ENCODE data around the gene ATF7.
A peak's percentile ranks its signal among the peaks of the same experiment; 100 is the strongest.

The ATF7 gene

DNA sequence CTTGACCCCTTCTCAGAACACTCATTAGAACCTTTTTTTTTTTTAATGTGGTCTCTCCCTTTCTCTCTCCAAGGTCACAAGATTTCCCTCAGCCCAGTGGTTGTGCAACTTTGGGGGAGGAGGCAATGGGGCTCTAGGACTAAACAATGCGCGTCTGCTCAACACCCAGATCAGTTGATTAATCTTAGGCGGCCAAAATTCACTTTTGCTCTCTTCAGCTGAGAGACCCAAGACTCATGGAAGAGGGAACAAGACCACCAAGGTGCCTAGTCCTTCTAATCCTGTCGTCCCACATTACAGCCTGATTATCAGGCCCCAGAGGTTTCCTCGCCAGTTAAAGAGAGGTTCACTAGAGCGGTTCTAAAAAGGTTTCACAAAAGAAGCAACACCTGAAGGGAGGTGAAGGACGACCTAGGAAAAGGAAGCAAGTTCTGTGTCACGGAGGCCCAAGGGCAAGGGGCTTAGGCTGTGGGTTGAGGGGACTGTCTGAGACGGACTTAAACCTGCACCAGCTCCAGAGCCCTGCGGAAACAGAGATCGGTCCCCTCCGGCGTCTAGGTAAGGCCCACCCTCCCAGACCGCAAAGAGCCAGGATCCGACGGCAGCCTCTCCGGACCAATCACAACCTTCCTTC, 125.9 kb downstream of the ATF7 start:
- no peak for DNase-seq (ENCODE audit: low spot score)

DNA sequence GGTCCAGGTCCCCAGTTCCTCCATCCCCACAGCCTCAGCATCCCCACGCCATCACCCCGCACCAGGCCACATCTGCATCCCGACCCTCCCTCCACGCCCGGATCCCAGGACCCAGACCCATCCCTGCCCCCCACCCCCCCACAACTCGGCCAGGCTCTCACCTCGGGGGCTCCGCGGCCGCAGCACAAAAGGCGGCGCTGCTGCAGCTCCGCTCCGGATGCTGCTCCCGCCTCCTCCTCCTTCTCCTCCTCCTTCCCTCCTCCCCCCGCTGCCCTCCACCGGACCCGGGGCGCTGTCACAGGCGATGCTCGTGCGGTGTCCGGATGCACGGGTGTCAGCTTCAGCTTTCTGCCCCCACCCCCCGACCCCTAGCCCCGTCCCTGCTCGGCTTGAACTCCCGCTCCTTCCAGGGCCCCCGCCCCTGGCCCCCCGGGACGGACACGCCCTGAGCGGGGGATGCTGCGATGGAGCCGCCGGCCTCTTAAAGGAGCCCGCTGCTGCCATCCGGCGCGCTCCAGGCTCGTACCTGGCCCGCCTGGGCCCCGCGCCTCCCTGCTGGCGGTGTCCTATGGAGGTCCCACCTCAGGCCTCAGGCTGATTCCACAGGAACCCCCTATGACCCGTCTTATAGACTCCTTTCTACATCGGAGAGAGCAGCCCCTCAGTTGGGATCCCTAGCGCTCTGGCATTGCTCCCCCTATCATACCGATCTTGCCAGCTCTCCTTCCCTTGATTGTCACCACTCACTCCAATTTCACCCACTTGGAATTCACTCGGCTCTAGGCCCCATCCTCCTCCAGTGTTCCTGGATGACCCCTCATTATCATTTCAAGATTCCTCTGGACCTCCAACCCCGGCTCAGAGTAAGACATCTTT, 126.7 kb downstream of the ATF7 start, which contains the start of gene MAP3K12:
Gene MAP3K12, minus strand, starts transcription at position 193 of the 876 bp plus-strand sequence. CDS start 12,067 bp downstream, outside the sequence.
- peak; percentile 36 for DNase-seq (ENCODE audit: low spot score)

DNA sequence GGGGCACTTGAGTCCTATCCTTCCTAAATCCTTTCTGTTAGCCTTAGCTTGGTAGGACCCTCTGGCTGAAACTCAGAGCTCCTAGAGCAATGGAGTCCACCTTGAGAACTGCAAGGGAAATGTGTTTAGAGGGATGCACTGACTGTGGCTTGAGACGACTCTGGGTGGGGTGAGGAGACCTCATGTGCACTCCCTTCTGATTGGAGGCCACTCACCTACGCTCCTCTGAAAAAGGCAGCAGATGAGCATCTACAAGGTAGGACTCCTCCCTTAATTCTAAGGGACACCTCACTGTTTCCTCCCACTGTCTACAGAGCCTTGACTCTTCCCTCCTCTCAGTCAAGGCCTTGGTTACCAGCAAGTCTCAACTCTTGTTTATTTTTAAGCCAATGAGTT, 127.9 kb downstream of the ATF7 start:
- no peak for DNase-seq (ENCODE audit: low spot score)

DNA sequence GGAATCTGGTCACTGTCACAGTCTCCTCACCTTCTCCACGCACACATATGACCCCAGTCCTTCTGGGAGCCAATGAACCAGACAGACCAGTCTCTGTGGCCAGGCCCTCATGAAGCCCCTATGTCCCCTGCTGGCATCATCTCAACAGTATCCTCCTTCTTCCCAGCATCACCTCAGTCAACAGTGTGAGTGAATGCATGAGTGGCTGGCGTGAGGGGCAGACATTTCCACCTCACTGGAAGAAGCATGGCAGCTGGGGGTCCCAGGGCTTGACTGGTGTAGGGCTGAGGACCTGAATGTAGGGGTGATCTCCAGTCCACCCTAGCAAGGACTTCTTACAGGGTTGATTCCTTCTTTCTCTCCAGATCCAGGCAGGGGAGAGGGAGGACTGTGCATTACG, 128.7 kb downstream of the ATF7 start:
- no peak for DNase-seq (ENCODE audit: low spot score)

DNA sequence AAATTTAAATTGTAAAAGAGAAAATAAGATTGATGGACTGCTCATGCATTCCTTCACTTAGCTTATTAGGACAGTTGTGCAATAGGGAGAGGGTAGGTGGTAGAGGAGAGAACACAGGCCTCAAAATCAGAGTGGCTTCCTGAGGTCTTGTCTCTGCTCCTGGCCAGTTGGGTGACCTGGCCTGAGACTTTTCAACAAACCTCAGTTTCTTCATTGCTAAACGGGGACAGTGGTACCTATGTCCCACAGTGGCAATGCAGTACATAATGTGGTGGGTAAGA, 129.5 kb downstream of the ATF7 start:
- DNase-seq (ENCODE audit: low spot score), result no peak

DNA sequence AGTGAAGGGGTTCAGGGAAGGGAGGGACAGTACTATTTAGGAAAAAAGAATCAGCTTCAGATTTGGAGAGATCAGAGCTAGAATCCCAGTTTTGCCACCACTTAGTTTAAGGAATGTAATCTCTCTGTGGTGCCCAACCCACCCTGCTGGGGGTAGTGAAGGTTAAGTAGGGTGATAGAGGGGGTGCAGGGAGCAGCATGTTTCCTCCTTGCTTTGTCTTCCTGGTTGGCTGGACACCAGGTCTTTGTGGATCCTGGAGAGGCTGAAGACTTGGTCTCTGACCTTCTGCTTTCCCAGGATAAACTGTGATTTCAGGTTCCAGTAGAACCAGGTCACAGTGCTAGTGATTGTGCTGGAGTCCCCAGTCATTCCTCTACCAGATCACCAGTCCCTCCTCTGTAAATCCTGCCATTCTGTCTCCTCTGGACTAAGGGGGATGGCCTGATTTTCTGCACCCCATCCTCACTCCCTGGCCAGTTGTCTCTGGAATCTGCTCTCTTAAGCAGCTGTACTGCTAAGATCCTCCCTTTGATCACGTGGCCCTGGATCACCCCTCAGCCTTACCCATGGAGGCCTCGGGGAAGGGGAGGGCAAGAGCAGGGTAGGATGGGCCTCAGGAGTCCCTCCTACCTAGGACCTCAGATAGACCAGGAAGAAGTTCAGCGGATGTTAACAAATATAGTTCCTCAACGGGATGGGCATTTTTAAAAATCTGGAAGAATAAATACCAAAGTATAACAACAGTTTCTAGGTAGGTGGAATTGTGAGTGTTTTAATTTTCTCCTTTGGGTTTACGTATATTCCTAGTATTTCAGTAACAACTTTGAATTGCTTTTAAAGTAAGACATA, 130.1 kb downstream of the ATF7 start:
- no peak for DNase-seq (ENCODE audit: low spot score)

DNA sequence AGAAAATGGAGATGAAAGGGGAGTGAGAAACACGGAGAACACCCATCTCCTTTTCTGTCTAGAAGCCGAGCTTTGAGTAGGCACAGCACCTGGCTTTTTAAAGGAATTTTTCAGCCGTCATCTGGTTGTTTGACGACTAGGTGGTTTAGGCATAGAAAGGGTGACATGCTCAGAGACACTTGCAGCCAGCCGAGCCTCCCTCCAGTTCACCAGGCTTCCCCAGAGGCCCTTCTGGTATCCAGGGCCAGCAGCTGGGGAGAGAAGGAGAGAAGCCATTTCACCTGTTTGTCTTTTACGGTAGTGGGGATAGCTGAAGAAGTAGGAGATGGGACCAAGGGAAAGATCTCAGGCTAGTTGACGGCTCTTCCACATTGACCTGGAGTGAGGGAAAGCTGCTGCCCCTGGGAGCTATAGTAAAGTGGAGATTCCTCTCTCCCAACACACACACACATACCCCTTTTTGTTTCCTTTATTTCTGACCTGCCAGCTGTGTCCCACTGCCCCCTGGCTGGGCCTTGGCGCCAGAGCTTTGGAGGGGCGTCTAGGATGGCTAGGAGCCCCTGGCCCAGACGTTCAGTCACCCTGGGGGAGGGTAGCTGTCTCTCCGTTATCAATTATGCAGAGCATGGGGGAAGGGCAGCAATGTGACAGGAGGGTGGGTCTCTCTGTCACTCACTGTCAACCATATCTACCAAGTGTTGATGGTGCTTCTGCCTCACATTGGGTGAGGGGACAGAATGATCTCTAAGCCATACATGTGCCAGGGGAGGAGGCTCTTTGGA, 132.4 kb downstream of the ATF7 start:
- no peak for DNase-seq (ENCODE audit: low spot score)

DNA sequence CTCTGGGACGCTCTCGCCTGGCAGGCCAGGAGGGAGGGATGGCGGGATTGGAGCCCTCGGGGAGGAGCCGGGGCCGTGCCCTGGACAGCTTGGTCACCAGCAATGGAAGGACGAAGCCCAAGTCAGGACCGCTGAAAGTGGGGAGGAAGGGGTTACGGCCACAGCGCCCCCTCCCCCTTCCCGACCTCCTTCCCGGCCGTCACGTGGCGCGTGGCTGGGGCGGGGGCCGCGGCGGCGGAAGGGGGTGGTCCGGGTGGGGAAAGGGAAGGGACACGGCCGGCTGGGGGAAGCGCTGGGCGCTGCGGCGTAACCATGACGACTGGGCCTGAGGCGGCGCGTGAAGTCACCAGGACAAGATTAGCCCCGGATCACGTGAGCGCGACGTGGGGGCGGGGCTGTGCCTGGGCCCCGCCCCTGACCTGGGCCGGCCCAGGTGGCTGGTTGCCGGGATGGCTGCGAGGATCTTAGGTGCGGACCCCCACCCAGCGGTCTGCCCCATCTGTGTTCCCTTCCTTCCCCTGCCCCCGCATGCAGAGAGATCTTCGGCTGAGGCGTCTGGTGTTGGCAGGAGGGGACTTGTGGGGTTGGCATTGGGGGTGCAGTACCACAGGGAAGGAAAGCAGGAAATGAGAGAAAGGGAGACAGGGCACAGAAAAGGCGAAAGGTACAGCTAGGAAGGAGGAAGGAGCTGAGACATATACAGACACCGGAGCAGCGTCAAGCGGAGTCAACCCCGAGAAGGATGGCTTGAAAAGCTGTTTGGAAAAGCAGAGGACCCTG, 133.2 kb downstream of the ATF7 start:
- DNase-seq (ENCODE audit: low spot score), result peak; percentile 83

DNA sequence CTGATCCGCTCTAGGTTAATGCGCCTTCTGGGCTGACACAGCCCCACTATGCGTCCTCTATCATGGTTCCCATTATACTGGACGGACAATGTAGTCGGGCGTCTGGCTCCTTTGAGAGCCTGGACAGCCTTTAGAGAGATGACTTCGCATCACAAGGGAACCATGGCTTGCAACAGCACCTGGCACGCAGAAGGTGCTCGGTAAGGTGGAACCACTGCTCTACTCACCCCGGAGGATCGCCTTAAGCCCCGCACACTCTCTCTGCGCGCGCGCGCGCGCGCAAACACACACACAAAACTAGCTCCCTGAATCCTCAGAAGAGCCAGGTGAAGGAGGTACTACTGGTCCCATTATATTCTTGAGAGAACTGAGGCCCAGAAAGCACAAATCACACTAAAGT, 134.0 kb downstream of the ATF7 start:
- DNase-seq (ENCODE audit: low spot score), result no peak

DNA sequence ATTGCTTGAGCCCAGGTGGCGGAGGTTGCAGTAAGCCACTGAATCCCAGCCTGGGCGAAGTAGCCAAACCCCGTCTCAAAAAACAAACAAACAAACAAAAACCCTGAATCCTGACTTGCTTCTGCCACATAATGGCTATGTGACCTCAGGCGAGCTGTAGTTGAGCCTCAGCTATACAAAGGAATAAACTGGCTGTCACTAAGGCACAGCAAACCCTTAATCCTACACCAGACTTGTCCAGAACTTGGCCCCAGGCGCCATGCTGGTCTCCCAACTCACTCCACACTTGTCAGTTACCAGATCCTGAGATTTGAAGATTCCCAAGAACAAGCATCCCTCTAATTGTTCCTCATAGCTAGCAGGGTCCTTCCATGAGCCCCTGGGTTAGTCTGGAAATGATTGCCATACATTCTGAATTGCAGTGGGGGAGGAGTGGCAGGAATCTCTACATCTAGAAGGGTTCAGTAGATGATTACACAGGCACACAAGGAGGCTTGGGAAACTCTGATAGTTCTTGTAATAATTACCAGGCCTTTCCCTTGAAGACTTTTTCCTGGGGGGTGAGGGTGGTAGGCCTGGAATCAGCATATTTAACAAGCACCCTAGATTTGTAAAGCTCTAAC, 136.8 kb downstream of the ATF7 start:
- DNase-seq (ENCODE audit: low spot score), result no peak

DNA sequence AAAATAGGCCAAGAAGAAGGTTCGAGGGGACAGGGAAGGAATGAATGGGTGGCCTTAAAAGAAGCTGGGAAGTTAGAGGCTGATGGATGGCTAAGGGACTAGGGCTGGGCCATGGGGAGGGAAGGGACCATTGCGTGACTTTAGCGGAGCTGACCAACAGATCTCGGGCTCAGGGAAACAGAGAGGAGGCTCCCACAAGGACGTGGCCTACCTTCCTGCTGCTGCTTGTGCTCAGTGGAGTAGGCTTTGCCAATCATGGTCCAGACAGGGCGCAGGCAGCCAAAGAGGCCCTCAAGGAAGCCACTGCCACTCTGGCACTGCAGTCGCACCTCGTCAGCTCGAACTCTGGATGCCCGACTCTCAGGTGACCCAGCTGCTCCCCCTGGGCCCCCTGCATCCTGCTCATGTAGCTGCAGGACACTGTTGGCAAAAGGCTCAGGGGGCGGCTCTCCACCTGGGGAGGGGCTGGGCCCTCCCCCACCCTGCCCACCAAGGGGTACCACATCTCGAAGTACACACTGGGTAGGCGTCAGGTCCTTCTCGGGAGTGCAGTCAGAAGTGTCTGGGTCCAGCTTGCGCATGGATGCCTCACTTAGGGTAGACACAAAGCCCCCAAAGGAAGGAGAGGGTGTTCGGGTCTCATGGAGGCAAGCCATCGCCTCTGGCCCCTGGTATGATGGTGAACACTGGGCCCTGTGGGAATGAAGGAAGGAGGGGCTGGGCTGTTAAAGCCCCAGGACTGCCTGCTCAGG, 139.3 kb downstream of the ATF7 start:
- no peak for DNase-seq (ENCODE audit: low spot score)

DNA sequence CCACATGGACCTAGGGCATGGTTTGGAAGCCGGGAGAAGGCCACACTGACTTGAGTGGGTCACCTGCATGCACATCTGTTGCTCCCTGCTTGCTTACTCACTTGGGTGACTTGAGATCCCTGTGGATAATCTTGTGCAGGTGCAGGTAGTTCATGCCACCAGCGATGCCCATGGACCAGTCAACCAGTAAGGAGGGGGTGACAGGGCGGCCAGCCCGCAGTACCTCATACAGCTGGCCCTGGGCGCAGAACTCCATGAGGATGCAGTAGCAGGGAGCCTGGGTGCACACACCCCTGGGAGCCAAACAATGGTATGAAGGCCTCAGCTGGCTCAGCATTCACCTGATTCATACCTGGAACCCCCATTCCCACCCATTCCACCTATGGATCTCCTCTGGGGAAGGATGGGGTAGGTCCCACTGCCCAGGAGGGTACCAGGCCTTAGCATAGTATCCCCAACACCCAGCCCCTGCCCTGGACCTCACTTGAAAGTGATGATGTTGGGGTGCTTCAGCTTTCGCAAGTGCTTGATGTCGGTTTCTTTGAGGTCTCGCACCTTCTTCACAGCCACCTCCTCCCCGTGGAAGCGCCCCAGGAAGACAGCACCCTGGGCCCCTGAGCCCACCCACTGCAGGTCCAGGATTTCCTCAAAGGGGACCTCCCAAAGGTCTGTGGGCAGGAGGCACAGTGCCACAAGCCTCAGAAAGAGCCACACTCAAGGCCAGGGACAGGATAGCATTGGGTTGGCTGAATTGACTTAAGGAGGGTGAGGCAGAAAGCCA, 140.0 kb downstream of the ATF7 start:
- DNase-seq (ENCODE audit: low spot score), result no peak

DNA sequence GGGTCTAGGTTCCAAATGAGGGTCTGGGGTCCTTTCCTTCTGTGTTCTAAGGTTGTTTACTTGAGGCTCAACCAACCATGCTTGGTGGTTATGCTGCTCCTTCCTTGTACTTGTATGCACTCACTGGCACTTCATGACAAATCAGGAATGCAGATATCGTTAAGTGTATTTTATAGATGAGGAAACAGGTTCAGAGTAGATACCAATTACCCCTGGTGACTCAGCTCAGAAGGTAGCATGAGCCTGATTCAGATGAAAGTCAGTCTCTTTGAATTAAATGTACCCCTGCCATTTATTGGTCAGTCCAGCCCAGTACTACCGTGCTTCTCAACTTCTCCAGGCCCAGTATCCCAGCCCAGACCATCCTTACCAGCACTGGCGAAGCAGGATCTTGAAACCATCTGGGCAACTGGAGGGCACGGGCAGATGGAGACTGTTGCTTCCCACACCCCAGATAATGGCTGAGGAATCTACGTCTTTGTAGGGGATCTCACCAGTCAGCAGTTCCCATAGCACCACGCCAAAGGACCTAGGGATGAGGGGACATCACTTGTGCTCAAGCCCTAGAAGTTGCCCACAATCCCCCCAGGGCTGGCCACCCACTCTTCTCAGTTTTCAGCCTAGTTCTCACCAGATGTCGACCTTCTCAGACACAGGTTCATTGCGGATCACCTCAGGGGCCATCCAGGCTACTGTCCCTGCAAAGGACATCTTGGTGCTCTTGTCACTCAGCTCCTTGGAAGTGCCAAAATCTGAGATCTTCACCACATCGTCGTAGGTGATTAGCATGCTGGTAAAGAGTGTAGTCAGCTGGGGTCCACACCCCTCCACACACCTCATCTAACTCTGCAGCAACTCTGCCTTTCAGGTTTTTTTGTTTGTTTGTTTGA, 141.3 kb downstream of the ATF7 start:
- no peak for DNase-seq (ENCODE audit: low spot score)

DNA sequence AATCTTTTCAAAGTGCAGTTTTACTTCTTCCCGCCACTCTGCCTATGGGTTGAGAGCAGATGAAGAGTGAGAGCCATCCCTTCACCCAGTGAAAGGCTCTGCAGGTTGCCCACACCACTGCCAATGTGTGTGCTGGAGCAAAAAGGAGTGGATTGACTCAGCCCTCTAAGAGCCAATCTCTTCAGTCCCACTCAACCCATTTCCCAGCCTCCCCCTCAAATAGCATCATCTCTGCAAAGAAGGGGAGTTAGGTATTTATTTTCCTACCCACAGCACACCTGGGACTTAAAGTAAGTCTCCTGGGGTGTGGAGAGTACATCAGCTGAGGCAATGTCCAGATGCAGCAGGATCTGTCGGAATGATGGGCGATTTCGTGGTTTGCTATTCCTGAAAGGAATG, 142.2 kb downstream of the ATF7 start:
- DNase-seq (ENCODE audit: low spot score), result no peak

DNA sequence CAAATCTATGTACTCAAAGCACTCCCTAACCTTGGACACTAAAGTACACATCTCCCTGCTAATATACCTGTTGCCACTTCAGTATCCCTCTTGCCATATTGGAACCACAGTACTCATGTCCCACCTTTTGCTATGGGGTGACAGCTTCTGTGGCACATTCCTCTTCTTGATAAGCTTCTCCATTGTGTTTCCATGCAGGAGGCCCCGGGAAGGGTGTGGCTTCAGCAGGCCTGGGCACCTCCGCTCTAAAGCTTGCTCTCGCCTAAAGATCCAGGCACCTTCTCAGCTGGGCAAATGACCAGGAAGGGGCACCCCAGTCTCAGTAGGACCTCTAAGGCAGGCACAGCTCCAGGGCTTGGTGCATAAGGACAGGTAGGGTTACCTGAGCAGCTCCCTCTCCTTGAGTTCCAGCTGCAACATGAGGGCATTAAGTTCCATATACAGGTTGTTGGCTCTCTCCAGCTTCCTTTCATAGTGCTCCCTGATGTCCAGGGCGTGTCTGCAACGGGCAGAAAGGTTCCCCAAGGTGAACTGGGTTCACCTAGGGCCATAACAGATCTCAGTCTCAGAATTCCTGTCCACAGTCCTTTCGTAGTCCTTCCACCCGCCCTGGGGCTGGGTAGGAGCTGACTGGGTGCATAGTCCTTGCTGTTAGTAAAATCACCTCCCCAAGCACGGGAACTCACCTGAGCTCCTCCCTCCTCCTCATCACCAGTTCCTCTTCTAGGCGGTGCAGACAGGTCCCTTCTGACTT, 142.8 kb downstream of the ATF7 start:
- DNase-seq (ENCODE audit: low spot score), result no peak

DNA sequence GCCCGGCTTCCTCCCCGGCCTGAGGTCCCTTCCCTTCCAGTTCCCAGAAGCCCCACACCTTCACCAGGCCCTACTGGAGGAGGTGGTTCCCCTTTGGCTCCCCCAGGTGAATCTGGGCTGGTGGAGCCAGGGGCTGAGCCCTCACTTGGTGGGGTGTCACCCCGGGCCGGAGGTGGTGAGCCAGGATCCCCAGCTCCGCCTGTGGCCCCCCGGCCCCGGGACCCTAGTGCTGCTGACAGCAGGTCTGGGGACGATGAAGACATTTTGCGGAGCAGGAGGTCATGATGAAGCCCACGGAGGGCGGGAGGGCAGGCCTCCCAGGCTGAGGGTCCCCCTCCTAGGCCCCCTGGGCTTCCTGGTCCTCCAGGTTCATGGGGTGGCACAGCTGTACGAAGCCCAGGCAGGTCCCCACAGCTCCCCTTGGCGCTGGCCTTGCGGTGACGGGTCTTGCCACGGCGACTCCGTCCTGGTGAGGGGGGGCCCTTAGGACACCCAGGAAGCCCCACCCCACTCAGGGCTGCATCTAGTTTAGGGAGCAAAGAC, 143.5 kb downstream of the ATF7 start:
- DNase-seq (ENCODE audit: low spot score), result no peak

DNA sequence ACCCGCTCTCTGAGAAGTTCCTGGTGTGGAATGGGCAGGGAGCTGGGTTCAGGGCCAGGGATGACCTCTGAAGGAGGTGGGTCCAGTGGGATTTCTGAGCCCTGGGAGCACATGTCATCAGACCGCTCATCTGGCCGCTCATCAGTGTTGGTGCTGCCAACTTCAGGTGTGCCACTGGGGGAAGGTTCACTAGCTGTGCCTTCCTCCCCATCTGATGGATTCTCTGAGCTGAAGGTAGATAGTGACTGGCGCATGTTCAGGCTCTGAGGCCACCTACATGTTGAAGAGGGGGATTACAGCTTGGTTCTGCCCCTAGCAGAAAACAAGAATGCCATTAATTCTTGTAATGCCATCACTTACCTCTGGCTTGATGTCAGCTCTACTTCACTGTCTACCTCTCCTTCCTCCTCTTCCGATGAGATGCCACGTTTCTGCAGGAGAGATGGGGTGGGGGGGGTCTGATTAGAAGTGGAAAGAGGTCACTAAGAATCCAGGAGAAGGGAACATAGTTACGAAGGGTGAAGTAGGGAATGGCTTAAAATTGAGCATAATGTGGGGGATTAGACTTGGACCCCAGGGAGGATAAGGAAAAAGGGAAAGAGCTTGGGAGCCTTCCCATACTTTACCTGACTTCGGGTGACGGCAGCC, 144.1 kb downstream of the ATF7 start:
- DNase-seq (ENCODE audit: low spot score), result no peak

Data from kidney capillary endothelial cell (primary cell).